Panc1 (cell line): ENCODE results near the gene RBPMS2.

Experiments
- CTCF ChIP-seq: fragments of 450-650 bp; IDR thresholded peaks from 2 replicates; pipeline ENCODE4 v1.5.1; 2017; ENCODE audit warnings: mild to moderate bottlenecking
- POLR2AphosphoS5 ChIP-seq: IDR thresholded peaks from 2 replicates; pipeline ENCODE4 v1.6.1; 2012; ENCODE audit warnings: mild to moderate bottlenecking, low read depth, low read length, moderate library complexity
- REST ChIP-seq, 2 experiments: IDR thresholded peaks; 2 replicates each; pipeline ENCODE4 v1.6.1; 2011 to 2012; ENCODE audit warnings: low read depth in 2 of 2, control low read depth in 1 of 2, low read length in 1 of 2, mild to moderate bottlenecking in 1 of 2, moderate library complexity in 1 of 2; ENCODE audit not compliant: insufficient read depth in 1 of 2
- SIN3A ChIP-seq: IDR thresholded peaks from 2 replicates; pipeline ENCODE4 v1.6.1; 2012; ENCODE audit warnings: low read depth, mild to moderate bottlenecking, low read length, moderate library complexity, borderline replicate concordance; ENCODE audit not compliant: insufficient read depth

GRCh38 chr15:64767203-64767602 is 8.2 kb downstream of the RBPMS2 start:
- no peak for TF ChIP-seq CTCF
- TF ChIP-seq POLR2AphosphoS5 = no peak
- no peak for TF ChIP-seq REST (IDR thresholded peaks at IDR 0.05; ENCODE audit: insufficient read depth in 1 of 2, low read depth in 2 of 2, low read length in 1 of 2)
- TF ChIP-seq SIN3A = no peak
